G401 (cell line): ENCODE results near the gene C3orf49. TPM values are rescaled to one million over a fixed set of nuclear protein-coding genes. Genes with fewer than 3 reads are reported as not detected.

Experiments used
- DNase-seq: peaks from one replicate; pipeline ENCODE4 v3.0.0-alpha.2; 2015; ENCODE audit warnings: low spot score
- in situ Hi-C: cut with HindIII; loops from 2 replicates; pipeline ENCODE4 v1.10.0; 2016; ENCODE audit warnings: low sequenced_read_pairs, mixed read lengths
- total RNA-seq: library from RNA; depleted of rRNA; stranded (reverse); fragments of >200 nt; shearing (Covaris generic); gene quantifications from 2 replicates; pipeline ENCODE4 v1.2.3, GENCODE V29; 2014

The C3orf49 gene
- total RNA-seq, 1 experiment from 2014 or later: not detected

DNA sequence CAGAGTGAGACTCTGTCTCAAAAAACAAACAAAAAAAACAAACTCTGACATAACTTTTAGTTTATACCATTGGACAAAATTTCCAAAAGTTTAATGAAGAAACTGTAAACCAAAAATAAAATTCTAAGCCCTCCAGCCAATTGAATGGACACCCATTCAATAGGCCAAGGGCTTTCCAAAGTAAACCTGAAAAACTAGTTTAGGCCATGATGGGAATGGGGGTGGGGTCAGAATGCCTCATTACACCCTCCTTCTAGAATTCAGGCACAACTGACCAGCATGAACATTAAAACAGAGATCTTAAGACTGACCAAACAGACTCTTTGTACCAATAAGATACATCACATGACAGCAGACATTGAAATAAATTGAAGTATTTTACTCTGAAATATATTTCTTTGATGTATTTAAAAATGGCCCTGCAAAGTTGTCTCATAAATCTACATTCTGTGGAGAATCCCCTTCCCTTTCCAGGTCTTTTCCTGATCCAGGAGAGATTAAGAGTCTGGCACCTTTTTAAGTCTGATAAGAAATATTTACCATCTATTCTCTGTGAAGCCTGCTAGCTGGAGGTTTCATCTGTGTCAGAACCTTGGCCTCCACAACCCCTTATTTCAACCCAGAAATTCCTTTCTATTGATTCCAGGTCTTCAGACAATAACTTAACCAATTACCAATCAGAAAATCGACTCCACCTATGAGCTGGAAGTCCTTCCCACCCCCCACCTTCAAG is 28.8 kb downstream of the C3orf49 start:
- no peak for DNase-seq
- in situ Hi-C loops: no loop called here

GRCh38 chr3:63849175-63849574 is 30.1 kb downstream of the C3orf49 start:
- DNase-seq: no peak
- in situ Hi-C loops: no loop called here

DNA sequence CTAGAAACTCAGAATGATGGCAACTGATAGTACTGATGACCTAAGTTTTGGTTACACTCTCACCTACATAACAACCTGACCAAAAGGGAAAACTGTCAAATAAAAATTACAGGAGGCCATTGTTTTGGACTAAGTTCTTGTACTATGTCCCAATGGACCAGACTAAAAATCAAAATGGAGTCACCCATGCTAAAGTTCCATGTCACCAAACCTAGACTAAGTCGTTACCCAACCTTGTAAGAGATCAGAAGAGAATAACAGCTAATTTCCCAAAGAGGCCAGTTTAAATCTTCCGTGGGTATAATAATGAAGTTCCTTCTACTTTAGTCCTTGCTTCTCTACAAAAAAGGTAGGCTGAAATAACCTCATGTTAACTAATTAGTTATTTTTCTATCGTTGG is 32.2 kb downstream of the C3orf49 start:
- in situ Hi-C loops: no loop called here

GRCh38 chr3:63853106-63853505 is 34.0 kb downstream of the C3orf49 start:
- in situ Hi-C loops: no loop called here
- DNase-seq: no peak

More for the DNA sequence above, 32.2 kb downstream of the C3orf49 start:
- DNase-seq: no peak

DNA sequence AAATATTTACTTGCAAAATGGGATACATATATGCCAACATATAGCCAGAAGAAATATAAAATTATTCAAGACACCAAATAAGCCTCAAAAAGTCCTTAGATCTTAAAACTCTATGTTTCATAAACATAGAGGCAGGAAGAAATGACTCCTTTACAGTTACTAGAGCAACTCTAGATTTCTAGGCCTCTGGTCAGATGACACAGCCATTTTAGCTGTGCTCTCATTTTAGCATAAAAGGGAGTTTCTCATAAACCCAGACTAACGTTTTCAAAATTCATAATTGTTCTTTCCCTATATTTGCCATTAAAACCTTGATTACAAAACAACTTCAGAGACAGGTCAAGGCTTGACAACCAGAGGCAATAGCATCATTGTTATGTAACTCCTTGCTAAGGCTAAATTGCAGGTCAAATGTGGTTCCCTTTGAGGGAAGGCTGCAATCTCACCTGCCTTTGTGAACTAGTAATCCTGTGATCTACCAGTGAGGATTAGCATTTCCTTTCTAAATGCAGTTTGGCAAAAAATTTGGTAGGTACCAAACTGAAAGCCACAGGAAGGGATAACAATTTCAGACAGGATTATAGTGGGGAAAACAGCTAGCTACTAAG is 36.3 kb downstream of the C3orf49 start:
- in situ Hi-C loops: no loop called here
- DNase-seq: peak; percentile 38

DNA sequence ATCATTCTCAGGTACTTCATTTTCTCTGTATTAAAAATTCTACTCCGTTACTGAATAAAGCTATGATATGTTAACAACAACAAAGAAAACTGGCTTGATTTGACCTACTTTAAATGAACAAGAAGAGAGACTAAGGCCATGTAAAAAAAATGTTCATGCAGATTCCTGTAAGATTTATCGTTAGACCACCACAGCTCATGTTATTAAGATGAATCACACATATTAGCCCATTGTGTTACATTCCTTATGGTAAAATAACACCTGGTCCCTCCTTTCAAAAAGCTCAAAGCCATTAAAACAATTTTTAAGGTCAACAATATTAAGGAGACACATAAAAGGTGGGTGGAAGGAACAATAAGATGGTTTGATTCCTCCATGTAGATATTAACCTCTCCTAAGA is 38.2 kb downstream of the C3orf49 start:
- in situ Hi-C loops: no loop called here

GRCh38 chr3:63860776-63861175 is 41.7 kb downstream of the C3orf49 start:
- no peak for DNase-seq
- in situ Hi-C loops: no loop called here

More for the DNA sequence above, 38.2 kb downstream of the C3orf49 start:
- no peak for DNase-seq

GRCh38 chr3:63861306-63861705 is 42.2 kb downstream of the C3orf49 start:
- in situ Hi-C loops: no loop called here
- DNase-seq: no peak

- DNase-seq: no peak
- in situ Hi-C loops: no loop called here
Observed at GRCh38 chr3:63862804-63863149, 43.7 kb downstream of the C3orf49 start.

- in situ Hi-C loops: no loop called here
- DNase-seq: peak; percentile 64
Observed at GRCh38 chr3:63863150-63864007, 44.3 kb downstream of the C3orf49 start, which contains the start of the genes ATXN7 and THOC7. TSS of gene ATXN7 (plus strand) at chr3:63863867. CDS start at chr3:63912599, 48,732 bp downstream. TSS of gene THOC7 (minus strand) at chr3:63863805. CDS start at chr3:63863790, 15 bp downstream.

DNA sequence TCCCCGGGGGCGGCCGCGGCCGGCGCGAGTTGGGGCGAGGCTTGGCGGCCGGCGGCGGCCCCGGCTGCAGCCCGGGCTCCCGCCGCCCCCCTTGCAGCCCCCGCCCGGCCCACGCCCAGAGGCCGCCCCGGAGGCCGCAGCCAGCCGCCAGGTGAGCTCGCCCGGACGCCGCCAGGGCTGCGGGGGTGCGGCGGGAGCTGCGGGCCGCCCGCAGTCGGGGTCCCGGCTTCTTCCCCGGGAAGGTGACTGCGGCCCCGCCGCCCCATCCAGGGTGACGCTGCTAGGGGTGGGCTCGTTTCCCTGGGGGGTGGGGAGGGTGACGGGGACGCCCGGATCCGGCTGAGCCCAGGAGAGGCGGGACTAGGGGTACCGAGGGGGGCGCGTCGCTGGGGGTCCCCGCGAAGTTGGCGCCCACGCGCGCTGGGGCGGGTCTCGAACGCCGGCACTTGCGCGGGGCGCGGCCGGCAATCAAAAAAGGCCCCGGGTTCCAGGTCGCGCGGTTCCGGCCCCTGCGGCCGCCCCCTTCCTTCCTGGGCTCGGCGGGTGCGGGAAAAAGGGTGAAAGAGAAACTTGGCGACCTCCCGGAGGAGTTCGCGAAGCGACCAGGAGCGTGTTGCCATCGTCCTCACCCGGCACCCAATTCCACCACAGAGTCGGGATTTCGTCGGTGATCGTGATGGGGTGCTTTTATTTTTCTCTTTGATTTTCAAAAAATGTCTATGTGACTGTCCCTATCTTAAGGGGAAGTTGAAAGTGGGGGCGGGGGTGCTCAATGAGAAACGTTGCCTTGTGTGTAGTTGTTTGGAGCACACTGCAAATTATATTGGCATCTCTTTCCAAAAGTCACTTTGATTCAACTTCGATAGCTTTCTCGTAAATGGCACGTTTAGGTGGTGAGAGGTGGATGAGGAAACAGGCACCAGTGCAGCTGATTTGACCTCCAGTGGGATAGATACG is 45.2 kb downstream of the C3orf49 start:
- peak; percentile 24 for DNase-seq
- in situ Hi-C loops: no loop called here

GRCh38 chr3:63864965-63865327 is 45.8 kb downstream of the C3orf49 start:
- no peak for DNase-seq
- in situ Hi-C loops: no loop called here

- no peak for DNase-seq
- in situ Hi-C loops: no loop called here
Observed at GRCh38 chr3:63867225-63867624, 48.1 kb downstream of the C3orf49 start.

DNA sequence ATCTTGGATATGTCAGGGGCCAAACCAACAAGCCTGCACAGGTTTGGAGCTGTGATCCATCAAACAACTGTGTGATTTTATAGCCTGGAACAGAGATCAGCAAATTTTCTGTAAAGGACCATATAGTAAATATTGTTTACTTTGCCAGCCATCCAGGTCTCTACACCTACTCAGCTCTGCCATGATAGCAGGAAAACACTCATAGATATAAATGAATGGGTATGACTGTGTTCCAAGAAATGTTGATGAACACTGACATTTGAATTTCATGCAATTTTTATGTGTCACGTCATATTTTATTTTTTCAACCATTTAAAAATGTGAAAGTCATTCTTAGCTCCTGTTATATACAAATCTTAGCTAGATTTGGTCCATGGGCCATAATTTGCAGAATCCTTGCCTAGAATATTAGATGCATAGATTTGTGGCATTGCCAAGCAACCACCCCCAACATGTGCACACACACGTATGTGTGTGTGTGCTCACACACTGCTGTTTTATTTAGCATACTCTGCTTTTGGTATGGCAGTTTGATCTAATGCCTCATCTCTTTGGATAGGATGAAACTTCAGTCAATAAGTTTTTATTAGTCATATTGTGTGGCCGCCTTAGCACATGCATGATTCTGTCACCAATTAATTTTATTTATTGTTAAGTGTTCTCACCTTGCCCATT is 51.0 kb downstream of the C3orf49 start:
- in situ Hi-C loops: no loop called here
- no peak for DNase-seq

GRCh38 chr3:63870615-63871005 is 51.5 kb downstream of the C3orf49 start:
- no peak for DNase-seq
- in situ Hi-C loops: no loop called here

- DNase-seq: no peak
- in situ Hi-C loops: no loop called here
Observed at GRCh38 chr3:63872135-63872924, 53.2 kb downstream of the C3orf49 start.

DNA sequence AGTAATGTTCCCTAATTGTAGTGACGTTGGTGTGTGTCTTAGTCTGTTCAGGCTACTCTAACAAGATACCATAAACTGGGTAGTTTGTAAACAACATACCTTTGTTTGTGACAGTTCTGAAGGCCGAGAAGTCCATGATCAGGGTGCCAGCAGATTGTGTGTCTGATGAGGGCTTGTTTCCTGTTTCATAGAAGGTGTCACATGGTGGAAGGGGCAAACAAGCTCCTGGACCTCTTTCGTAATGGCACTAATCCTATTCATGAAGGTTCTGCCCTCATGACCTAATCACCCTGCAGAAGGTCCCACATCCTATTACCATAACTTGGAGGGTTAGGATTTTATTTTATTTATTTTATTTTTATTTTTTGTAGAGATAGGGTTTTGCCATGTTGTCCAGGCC is 55.7 kb downstream of the C3orf49 start:
- in situ Hi-C loops: no loop called here
- DNase-seq: no peak

- DNase-seq: no peak
- in situ Hi-C loops: no loop called here
Observed at GRCh38 chr3:63875510-63875909, 56.4 kb downstream of the C3orf49 start.
